ENCODE results near the gene CCDC191.

CCDC191 gene

GRCh38 chr3:114083112-114083511 lies 26.8 kb upstream of the CCDC191 start:
- Histone ChIP-seq H3K27ac (ENCODE audit: extremely low read depth, low read depth, low read length) (no peak overlapping the region), H3K4me1 (ENCODE audit: control insufficient read depth, insufficient read depth, low read length) (no peaks in the 10 kb centered on the region), H3K4me3 (ENCODE audit: low read depth, low read length) (no peak overlapping the region), H3K9me3 (ENCODE audit: control insufficient read depth, insufficient read depth, low read depth, low read length) (no peaks in the 10 kb centered on the region), H3K36me3 (ENCODE audit: control insufficient read depth in 2 of 2, insufficient read depth in 1 of 2, low read length in 2 of 2) (peaks cover 9 to 85% of the 10 kb centered on the region in 2 experiments)
- POLR2A ChIA-PET: no interaction called here
- CTCF ChIA-PET: no interaction called here
- TF ChIP-seq ZIC2 (tag by site-specific recombination; IDR thresholded peaks at IDR 0.05) (no peak), PATZ1 (tag by site-specific recombination; IDR thresholded peaks at IDR 0.05) (no peak), ZNF843 (tag by site-specific recombination; IDR thresholded peaks at IDR 0.05) (no peak), WT1 (tag by site-specific recombination; IDR thresholded peaks at IDR 0.05) (no peak), ZNF664 (tag by site-specific recombination; IDR thresholded peaks at IDR 0.05) (no peak), ZNF302 (tag by site-specific recombination; IDR thresholded peaks at IDR 0.05; ENCODE audit: low read depth) (no peak), ZBTB6 (tag by site-specific recombination; IDR thresholded peaks at IDR 0.05) (no peak), ZSCAN23 (tag by site-specific recombination; IDR thresholded peaks at IDR 0.05) (no peak), ZNF433 (tag by site-specific recombination; IDR thresholded peaks at IDR 0.05; ENCODE audit: low read depth) (no peak), ZNF138 (tag by site-specific recombination; IDR thresholded peaks at IDR 0.05; ENCODE audit: borderline replicate concordance) (no peak), ZBTB44 (tag by site-specific recombination; IDR thresholded peaks at IDR 0.05) (no peak), ZBTB26 (tag by site-specific recombination; optimal IDR thresholded peaks at IDR 0.05) (no peak), ZNF626 (tag by site-specific recombination; IDR thresholded peaks at IDR 0.05) (no peak), TCF7L2 (IDR thresholded peaks at IDR 0.05; ENCODE audit: borderline replicate concordance, low read depth, low read length) (no peak)

GRCh38 chr3:114081037-114081436 lies 24.7 kb upstream of the CCDC191 start:
- ChIA-PET CTCF (no interaction called here), POLR2A (no interaction called here)
- Histone ChIP-seq H3K36me3 (ENCODE audit: control insufficient read depth in 2 of 2, insufficient read depth in 1 of 2, low read length in 2 of 2) (peaks cover 13 to 89% of the 10 kb centered on the region in 2 experiments), H3K27ac (ENCODE audit: extremely low read depth, low read depth, low read length) (no peak overlapping the region), H3K4me1 (ENCODE audit: control insufficient read depth, insufficient read depth, low read length) (no peaks in the 10 kb centered on the region), H3K9me3 (ENCODE audit: control insufficient read depth, insufficient read depth, low read depth, low read length) (no peaks in the 10 kb centered on the region), H3K4me3 (ENCODE audit: low read depth, low read length) (no peak overlapping the region)
- TF ChIP-seq PATZ1 (tag by site-specific recombination; IDR thresholded peaks at IDR 0.05) (no peak), ZNF596 (tag by site-specific recombination; IDR thresholded peaks at IDR 0.05) (no peak)
